ENCODE results near the gene C17orf67.

Gene C17orf67

DNA sequence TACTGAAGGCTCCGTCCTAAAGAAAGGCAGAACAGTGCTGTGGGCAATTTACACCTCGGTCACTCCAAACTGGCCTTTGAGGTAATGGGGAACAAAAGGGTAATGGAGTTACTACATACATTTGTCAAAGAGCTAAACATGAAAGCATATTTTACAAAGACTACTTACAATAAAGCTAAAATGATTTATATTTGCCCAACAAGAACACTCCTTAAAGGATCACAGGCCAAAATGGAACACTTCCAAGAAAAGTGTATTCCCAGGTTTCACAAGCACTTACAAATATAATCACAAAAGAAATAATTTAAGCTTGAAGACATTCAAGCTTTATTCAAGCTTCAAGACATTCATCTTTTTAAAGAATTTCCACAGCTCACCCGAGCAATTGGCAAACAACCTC is 29.3 kb downstream of the C17orf67 start:
- DNase-seq: no peak

DNA sequence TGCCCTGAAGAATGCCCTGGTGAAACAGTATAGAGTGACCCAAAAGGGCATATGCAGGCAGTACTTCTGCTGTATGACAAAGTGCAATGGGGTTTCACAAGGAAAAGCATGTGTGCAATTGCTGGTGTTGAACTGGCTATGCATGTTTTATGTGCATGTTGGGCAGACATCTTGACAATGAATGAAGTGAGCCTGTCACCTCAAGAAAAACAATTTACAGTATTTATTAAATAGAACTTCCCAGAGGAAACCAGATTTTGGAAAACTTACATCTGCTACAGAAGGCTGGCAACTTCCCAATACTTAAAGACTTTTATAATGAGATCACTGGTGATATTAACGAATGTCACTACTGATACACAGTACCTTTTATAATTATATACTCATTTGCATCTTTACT is 30.6 kb downstream of the C17orf67 start:
- DNase-seq: no peak

DNA sequence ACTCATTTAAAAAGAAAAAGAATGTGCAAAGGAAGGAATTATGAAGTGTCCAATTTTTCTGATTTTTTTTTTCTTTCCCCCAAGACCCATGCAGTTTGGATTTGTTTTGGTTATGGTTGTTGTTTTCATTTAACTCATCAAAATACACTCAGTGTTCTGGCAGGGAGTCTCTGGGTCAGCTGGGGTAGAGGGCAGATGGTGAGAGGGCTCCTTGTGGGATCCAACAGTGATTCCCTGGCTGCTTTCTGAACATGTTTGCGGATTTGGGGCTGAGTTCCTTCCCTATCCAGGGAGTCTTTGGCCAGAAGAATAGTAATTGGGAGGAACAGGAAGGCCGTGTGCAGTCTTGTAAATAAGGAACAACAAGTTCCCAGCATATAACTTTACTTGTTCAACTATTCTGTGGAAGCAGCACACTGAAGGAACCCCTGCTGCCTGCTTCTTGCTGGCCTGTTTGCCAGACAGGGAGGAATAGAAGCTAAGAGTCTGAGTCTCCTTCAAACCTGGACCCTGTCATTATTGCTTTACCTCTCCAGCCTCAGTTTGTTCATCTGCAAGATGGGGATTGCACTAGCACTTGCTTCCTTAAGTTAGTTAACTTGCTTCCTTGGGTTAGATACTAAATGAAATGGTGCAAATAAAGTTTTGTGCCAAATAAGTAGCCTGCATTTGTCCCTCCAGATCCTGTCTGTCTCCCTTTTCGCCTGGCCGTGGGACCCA is 32.1 kb downstream of the C17orf67 start:
- no peak for DNase-seq

- peak; percentile 94 for DNase-seq
Measured at GRCh38 chr17:56798916-56799315, 34.8 kb downstream of the C17orf67 start.

GRCh38 chr17:56796536-56796935 is 37.2 kb downstream of the C17orf67 start:
- no peak for DNase-seq

DNA sequence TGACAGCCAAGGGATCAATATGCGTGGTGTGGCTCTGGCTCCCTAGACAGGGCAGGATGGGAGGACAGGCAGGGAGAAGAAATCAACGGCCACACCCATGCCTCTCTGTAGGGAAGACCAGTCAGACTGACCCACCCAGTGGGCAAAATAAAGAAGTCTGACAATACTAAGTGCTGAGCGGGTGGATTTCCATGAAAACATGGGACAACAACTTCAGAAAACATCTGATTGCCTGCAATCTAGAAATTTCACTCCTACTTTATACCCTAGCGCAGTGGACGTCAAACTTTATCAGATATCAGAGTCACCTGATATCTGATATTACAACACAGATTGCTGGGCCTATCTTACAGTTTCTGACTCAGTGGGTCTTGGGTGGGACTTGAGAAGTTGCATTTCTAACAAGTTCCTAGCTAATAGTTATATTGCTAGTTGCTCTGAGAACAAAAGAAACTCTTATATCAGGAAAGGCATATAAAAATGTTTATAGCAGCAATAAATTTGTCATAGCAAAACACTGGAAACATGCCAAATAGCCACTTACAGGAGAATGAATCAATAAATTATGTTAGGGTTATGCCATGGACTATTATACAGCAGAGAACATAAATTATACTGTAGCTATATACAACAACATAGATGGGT is 38.4 kb downstream of the C17orf67 start:
- no peak for DNase-seq

GRCh38 chr17:56793957-56794356 is 39.8 kb downstream of the C17orf67 start:
- DNase-seq: peak; percentile 87

GRCh38 chr17:56793531-56793930 is 40.2 kb downstream of the C17orf67 start:
- no peak for DNase-seq

DNA sequence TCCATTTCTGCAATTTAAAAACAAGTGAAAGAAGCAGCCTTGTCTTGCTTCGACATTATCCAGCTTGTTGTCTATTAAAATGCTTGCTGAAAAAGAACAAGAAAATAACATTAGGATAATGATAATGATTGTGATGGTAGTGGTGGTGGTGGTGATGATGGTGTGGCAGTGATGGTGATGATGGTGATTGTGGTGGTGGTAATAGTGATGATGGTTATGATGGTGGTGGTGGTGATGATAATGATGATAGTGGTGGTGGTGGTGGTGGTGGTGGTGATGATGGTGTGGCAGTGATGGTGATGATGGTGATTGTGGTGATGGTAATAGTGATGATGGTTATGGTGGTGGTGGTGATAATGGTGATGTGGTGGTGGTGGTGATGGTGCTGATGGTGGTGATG is 41.5 kb downstream of the C17orf67 start:
- DNase-seq: no peak

DNA sequence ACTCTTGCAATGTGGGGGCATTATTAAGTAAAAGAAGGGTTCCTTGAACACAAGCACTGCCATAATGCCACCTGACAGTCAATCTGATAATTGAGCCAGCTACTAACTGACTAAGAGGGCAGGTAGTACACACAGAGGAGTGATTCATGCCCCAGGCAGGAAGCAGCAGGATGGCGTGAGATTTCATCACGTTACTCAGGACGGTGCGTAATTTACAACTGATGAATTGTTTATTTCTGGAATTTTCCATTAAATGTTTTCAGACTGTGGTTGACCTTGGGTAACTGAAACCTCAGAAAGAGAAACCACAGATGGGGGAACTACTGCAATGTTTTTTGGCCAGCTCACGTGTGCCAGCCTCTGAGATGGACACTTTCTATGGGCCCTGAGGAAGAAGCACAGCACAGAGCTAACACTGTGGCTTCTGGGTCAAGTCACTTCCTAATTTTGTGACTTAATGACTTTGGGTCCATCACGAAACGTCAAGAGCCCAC is 46.7 kb downstream of the C17orf67 start:
- DNase-seq: peak; percentile 100

- no peak for DNase-seq
Measured at GRCh38 chr17:56785997-56786680, 47.6 kb downstream of the C17orf67 start.

DNA sequence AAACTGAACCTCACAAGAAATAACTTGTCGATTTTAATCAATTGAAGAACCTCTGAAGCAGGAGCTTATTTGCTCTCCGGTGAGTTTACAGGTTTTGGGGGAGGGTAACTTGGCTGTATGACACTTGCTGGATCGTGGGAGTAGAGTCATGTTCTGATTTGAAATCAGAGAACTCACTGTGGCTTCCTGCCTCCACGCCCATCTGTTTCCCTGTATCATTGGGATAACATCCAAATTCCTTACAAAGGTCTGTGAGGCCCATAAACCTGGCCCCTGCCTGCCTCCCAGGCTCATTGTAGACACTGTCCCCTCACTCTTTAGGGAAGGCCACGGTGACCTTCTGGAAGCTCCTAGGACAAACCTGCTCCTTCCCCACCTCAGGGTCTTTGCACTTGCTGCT is 48.3 kb downstream of the C17orf67 start:
- no peak for DNase-seq

DNA sequence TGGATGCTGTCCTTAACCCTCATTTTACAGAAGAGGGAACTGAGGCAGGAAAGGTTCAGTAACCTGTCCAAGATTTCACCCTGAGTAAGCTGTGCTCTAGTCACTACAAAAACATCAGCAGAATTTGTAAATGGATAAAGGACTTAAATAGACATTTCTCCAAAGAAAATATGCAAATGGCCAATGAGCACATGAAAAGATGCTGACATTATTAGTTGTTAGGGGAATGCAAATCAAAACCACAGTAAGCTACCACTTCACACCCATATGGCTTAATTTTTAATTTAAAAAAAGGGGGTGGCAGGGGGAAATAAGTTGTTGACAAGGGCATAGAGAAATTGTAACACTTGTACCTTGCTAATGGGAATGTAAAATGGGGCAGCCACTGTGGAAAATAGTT is 51.4 kb downstream of the C17orf67 start:
- DNase-seq: no peak

DNA sequence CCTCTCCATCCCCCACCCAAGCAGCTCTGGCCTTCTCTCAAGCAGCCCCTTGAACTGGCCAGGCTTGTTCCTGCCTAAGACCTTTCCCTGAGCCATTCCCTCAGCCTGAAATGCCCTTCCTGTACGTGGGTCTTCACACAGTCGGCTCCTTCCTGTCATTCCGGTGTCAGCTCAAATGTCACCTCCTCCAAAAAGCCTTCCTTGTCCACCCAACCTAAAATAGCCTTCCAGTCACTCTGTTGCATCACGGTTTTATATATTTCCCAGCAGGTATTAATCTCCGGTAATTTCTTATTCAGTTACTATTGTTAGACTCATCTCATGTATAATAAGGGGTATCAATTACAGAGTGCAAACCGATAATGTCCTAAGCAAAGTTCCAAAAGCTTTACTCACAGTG is 51.8 kb downstream of the C17orf67 start:
- DNase-seq: no peak

DNA sequence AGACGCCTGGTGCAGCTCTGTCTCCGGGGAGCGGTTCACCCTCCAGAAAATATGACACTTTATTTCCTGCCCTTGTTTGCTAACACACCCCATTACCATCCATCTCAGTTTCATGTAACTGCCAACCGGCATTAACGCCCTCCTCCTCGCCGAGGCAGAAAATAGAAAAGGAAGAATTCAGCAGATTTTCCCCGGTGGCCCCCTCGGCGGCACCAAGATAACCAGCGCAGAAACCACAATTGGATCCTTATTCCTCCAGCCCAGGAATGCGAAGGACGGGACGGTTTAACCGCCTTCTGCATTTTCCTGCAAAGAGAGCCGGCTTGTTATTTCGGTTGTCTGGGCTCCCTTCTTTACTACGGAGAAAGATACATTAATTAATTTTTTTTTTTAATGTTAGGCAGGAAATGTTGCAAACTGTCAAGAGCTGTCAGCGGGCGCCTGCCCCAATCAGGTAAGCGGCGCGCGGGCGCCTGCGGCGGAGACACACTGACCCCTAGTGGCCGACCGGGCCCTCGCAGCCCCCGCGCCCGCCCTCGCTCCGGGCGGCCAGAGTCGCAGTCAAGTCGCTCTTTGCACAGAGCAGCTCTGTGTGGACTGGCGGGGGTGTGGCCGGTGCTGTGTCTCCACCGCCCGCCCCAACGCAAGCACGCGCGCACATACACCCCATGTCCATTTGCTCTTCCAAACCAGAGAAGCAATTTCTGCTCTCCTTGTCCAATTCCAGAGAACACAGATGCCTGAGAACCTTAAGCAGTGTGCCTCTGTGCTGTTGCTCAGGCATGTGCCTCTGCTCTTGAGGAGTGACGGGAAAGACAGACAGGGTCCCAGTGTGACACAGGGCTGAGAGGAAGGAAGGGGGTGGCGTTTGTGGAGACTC is 53.6 kb downstream of the C17orf67 start:
- DNase-seq: peak; percentile 69

DNA sequence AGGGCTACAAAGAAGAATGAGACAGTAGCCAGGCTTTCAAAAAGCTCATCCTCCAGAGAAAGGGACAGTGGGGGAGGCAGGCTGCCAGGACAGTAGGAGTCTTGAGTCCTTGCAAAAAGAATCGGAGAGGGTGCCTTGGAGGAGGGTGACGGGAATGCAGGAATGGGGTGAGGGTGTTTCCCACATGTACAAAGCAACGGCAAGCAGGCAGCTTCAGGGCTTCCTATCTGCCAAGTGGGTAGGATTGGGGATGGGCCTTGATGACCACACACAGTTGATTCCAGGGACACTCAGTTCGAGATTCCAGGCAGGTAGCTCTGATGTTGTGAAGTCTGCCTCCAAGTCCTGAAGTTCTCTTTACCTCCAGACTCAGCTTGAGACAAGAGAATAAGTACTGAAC is 54.4 kb downstream of the C17orf67 start:
- no peak for DNase-seq

DNA sequence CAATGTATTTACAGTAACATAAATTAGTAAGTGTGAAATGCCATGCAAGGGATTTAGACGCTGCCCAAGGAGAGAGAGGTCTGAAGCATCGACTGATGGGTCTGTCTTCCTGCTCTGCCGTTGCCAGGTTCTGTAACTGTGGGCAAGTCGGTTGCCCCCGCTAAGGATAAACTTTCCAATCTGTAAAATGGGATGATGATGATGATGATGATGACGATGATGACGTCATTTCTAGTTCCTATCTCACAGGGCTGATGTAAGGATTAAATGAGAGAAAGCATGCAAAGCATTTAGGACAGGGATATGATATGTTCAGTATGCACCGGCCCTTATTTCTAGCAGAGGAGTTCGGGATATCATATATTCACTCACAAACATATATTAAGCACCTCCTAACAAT is 54.8 kb downstream of the C17orf67 start:
- no peak for DNase-seq

DNA sequence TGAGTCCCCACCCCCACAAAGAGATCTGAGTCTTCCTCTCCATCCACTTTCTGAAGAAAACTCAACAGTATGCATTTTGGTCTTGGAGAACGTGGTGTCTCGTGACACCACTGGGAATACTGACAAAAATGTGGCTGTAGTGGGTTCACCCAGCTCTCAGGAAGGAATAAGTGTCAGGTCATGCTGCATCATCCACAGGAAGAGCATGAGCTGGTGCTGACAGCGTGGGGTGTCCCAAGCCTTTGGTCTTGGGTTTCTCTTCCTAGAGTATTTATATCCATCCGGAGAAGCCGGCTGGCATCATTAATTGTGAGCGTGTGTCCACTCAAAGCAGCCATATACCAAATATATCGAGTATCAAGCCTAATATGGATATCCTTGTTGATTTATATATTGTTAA is 55.9 kb downstream of the C17orf67 start:
- DNase-seq: no peak

- peak; percentile 79 for DNase-seq
Measured at GRCh38 chr17:56774650-56775049, 59.1 kb downstream of the C17orf67 start.

DNA sequence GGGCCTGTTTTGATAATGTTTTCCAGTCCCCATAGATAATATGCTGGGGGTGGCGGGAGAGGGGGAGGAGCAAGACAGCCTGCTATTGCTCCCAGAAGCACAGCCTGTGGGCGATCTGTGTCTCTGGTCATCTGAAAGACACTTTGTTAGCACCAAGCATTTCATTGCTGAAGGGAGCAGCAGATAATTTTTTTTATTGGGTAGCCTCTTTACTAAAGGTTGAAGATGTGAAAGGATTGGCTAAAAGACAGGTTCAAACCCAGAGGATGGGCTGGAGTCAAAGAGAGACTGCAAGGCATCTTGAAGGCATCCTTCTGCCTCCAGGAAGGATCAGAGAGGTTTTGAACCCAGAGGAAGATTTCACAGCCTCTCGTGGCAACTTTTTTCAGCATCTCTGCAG is 60.6 kb downstream of the C17orf67 start:
- DNase-seq: no peak

- no peak for DNase-seq
Measured at GRCh38 chr17:56772442-56772841, 61.3 kb downstream of the C17orf67 start.

GRCh38 chr17:56771975-56772374 is 61.7 kb downstream of the C17orf67 start:
- DNase-seq: no peak

- no peak for DNase-seq
Measured at GRCh38 chr17:56771563-56771962, 62.2 kb downstream of the C17orf67 start.
